Esophagus (tissue), 2 donors: ENCODE measurements around the gene ERN2. TPM values are rescaled to one million over a fixed set of nuclear protein-coding genes. Genes with fewer than 3 reads are reported as not detected.

ENCODE experiments used
- H3K27ac ChIP-seq, 2 donors: one replicate each; pipeline ENCODE4 v1.5.1; 2013; ENCODE audit warnings: low read depth in 2 of 2, mild to moderate bottlenecking in 2 of 2, inconsistent platforms in 1 of 2, low read length in 1 of 2, moderate library complexity in 1 of 2
- H3K27me3 ChIP-seq, 2 donors: one replicate each; pipeline ENCODE4 v1.6.1; 2013; ENCODE audit warnings: low read length in 2 of 2, control low read depth in 1 of 2, mild to moderate bottlenecking in 1 of 2; ENCODE audit not compliant: insufficient read depth in 2 of 2, control insufficient read depth in 1 of 2
- H3K36me3 ChIP-seq, 2 donors: one replicate each; pipeline ENCODE4 v1.6.1; 2013; ENCODE audit warnings: low read length in 1 of 2; ENCODE audit not compliant: control insufficient read depth in 2 of 2, insufficient read depth in 2 of 2
- H3K4me1 ChIP-seq, 2 donors: one replicate each; pipeline ENCODE4 v1.6.1; 2013; ENCODE audit warnings: low read length in 1 of 2; ENCODE audit not compliant: control insufficient read depth in 2 of 2, insufficient read depth in 2 of 2
- H3K4me3 ChIP-seq, 2 donors: one replicate each; pipeline ENCODE4 v1.5.1; 2013; ENCODE audit warnings: low read length in 2 of 2, mild to moderate bottlenecking in 2 of 2, low read depth in 1 of 2, moderate library complexity in 1 of 2
- H3K9me3 ChIP-seq, 2 donors: one replicate each; pipeline ENCODE4 v1.6.1; 2013; ENCODE audit warnings: mild to moderate bottlenecking in 2 of 2, low read depth in 1 of 2, low read length in 1 of 2, moderate library complexity in 1 of 2; ENCODE audit not compliant: control insufficient read depth in 2 of 2, insufficient read depth in 1 of 2
- whole genome bisulfite sequencing, 2 donors: extraction: QIAGEN DNeasy Blood & Tissue Kit; methylation state at CpG; one replicate each; pipeline ENCODE4 v1.1.7; 2013; 5-methylcytosine and 5-hydroxymethylcytosine counted together
- polyA plus RNA-seq, 2 donors: library from polyadenylated mRNA; stranded (reverse); fragments of 200-250 nt; gene quantifications; one replicate each; pipeline ENCODE4 v1.2.3, GENCODE V29; 2013
- donor health status: healthy with polysubstance abuse.
- donor health status: Bipolar disorder and iron deficiency.

Gene ERN2
- polyA plus RNA-seq, 2 donors = 0.20 to 0.40 TPM

- no peak overlapping the region for H3K27ac ChIP-seq
- H3K9me3 ChIP-seq = peaks cover 2 to 16% of the 10 kb centered on the region in 2 donors
- no peak overlapping the region for H3K4me3 ChIP-seq
- no peaks in the 10 kb centered on the region for H3K36me3 ChIP-seq
- no peaks in the 10 kb centered on the region for H3K4me1 ChIP-seq
- 85% methylated on average over 22 of the region's 22 CpGs for WGBS, 2 donors
- H3K27me3 ChIP-seq = no peaks in the 10 kb centered on the region
Observed at GRCh38 chr16:23704772-23705516, 8.1 kb downstream of the ERN2 start.

- Histone ChIP-seq H3K27ac (no peak overlapping the region), H3K4me3 (no peak overlapping the region), H3K9me3 (peaks cover 0 to 7% of the 10 kb centered on the region in 2 donors), H3K36me3 (no peaks in the 10 kb centered on the region), H3K27me3 (no peaks in the 10 kb centered on the region), H3K4me1 (no peaks in the 10 kb centered on the region)
- 61 to 62% methylated on average over 2 of the region's 2 CpGs for WGBS, 2 donors
Observed at GRCh38 chr16:23702951-23703350, 10.1 kb downstream of the ERN2 start.

- H3K27me3 ChIP-seq = no peaks in the 10 kb centered on the region
- no peak overlapping the region for H3K27ac ChIP-seq
- H3K4me1 ChIP-seq = no peaks in the 10 kb centered on the region
- 72% methylated on average over 8 of the region's 8 CpGs for WGBS, 2 donors
- no peak overlapping the region for H3K4me3 ChIP-seq
- peaks cover 0 to 7% of the 10 kb centered on the region in 2 donors for H3K9me3 ChIP-seq
- no peaks in the 10 kb centered on the region for H3K36me3 ChIP-seq
Observed at GRCh38 chr16:23701045-23701444, 12.0 kb downstream of the ERN2 start.

- no peak overlapping the region for H3K27ac ChIP-seq
- H3K27me3 ChIP-seq = no peaks in the 10 kb centered on the region
- WGBS, 2 donors = 26 to 38% methylated on average over 8 of the region's 8 CpGs
- peaks cover 0 to 7% of the 10 kb centered on the region in 2 donors for H3K9me3 ChIP-seq
- H3K4me3 ChIP-seq = no peak overlapping the region
- H3K4me1 ChIP-seq = no peaks in the 10 kb centered on the region
- H3K36me3 ChIP-seq = no peaks in the 10 kb centered on the region
Observed at GRCh38 chr16:23700509-23700908, 12.5 kb downstream of the ERN2 start.

- H3K27me3 ChIP-seq = no peaks in the 10 kb centered on the region
- H3K4me1 ChIP-seq = no peaks in the 10 kb centered on the region
- H3K9me3 ChIP-seq = peaks cover 0 to 5% of the 10 kb centered on the region in 2 donors
- WGBS, 2 donors = 78 to 82% methylated on average over 2 of the region's 2 CpGs
- H3K4me3 ChIP-seq = no peak overlapping the region
- no peaks in the 10 kb centered on the region for H3K36me3 ChIP-seq
- H3K27ac ChIP-seq = no peak overlapping the region
Observed at GRCh38 chr16:23700093-23700492, 12.9 kb downstream of the ERN2 start.

GRCh38 chr16:23699100-23699499 is 13.9 kb downstream of the ERN2 start:
- no peaks in the 10 kb centered on the region for H3K27me3 ChIP-seq
- peak overlapping the region in 1 of 2 donors; percentile 26 for H3K27ac ChIP-seq
- no peak overlapping the region for H3K4me3 ChIP-seq

GRCh38 chr16:23695756-23696155 is 17.3 kb downstream of the ERN2 start:
- Histone ChIP-seq H3K4me1 (no peaks in the 10 kb centered on the region), H3K9me3 (no peaks in the 10 kb centered on the region), H3K36me3 (peaks cover 0 to 6% of the 10 kb centered on the region in 2 donors), H3K4me3 (no peak overlapping the region), H3K27me3 (no peaks in the 10 kb centered on the region), H3K27ac (no peak overlapping the region)
- WGBS, 2 donors = 82 to 87% methylated on average over 11 of the region's 11 CpGs

More at GRCh38 chr16:23699100-23699499, 13.9 kb downstream of the ERN2 start:
- no peaks in the 10 kb centered on the region for H3K9me3 ChIP-seq
- no peaks in the 10 kb centered on the region for H3K36me3 ChIP-seq
- H3K4me1 ChIP-seq = no peaks in the 10 kb centered on the region
- 51 to 54% methylated on average over 4 of the region's 4 CpGs for WGBS, 2 donors

- 25 to 32% methylated on average over 32 of the region's 32 CpGs for WGBS, 2 donors
Observed at GRCh38 chr16:23694644-23695373, 18.2 kb downstream of the ERN2 start.

GRCh38 chr16:23694265-23694643 is 18.8 kb downstream of the ERN2 start:
- H3K36me3 ChIP-seq = peaks cover 10 to 20% of the 10 kb centered on the region in 2 donors
- 93 to 95% methylated on average over 4 of the region's 4 CpGs for WGBS, 2 donors
- H3K4me1 ChIP-seq = no peaks in the 10 kb centered on the region
- H3K9me3 ChIP-seq = no peaks in the 10 kb centered on the region
- H3K27ac ChIP-seq = no peak overlapping the region
- H3K4me3 ChIP-seq = no peak overlapping the region
- no peaks in the 10 kb centered on the region for H3K27me3 ChIP-seq

More at GRCh38 chr16:23694644-23695373, 18.2 kb downstream of the ERN2 start:
- Histone ChIP-seq H3K27me3 (no peaks in the 10 kb centered on the region), H3K4me1 (no peaks in the 10 kb centered on the region), H3K9me3 (no peaks in the 10 kb centered on the region), H3K4me3 (no peak overlapping the region), H3K36me3 (peaks cover 5 to 14% of the 10 kb centered on the region in 2 donors), H3K27ac (no peak overlapping the region)
